Hepatocyte (in vitro differentiated cells): ENCODE data around the gene MINK1. TPM values are rescaled to one million over a fixed set of nuclear protein-coding genes. Genes with fewer than 3 reads are reported as not detected.

Experiments used
- DNase-seq: peaks from one replicate; pipeline ENCODE4 v3.0.0-alpha.2; 2016; ENCODE audit warnings: low spot score
- H2AFZ ChIP-seq: fragments of 200-600 bp; sonication (generic); 2 replicates; pipeline ENCODE4 v1.6.0; 2016; ENCODE audit warnings: antibody characterized with exemption, mild to moderate bottlenecking
- H3K27ac ChIP-seq: fragments of 200-600 bp; sonication (generic); 2 replicates; pipeline ENCODE4 v1.5.1; 2016; ENCODE audit warnings: mild to moderate bottlenecking
- H3K27me3 ChIP-seq: fragments of 200-600 bp; sonication (generic); 2 replicates; pipeline ENCODE4 v1.6.1; 2016
- H3K36me3 ChIP-seq: fragments of 200-600 bp; sonication (generic); replicated peaks from 2 replicates; pipeline ENCODE4 v1.5.1; 2016; ENCODE audit warnings: low read depth; ENCODE audit not compliant: insufficient read depth
- H3K4me1 ChIP-seq: fragments of 200-600 bp; sonication (generic); 2 replicates; pipeline ENCODE4 v1.5.1; 2016; ENCODE audit warnings: mild to moderate bottlenecking, moderate library complexity; ENCODE audit not compliant: insufficient read depth
- H3K4me2 ChIP-seq: fragments of 200-600 bp; sonication (generic); 2 replicates; pipeline ENCODE4 v1.6.0; 2016
- H3K4me3 ChIP-seq: fragments of 200-600 bp; sonication (generic); 2 replicates; pipeline ENCODE4 v1.5.1; 2016; ENCODE audit warnings: mild to moderate bottlenecking
- H3K79me2 ChIP-seq: fragments of 200-600 bp; sonication (generic); 2 replicates; pipeline ENCODE4 v1.6.0; 2017; ENCODE audit warnings: mild to moderate bottlenecking
- H3K9me2 ChIP-seq: fragments of 200-600 bp; sonication (generic); replicated peaks from 2 replicates; pipeline ENCODE4 v1.6.0; 2017; ENCODE audit warnings: mild to moderate bottlenecking; ENCODE audit not compliant: insufficient read depth
- H3K9me3 ChIP-seq: fragments of 200-600 bp; sonication (generic); 2 replicates; pipeline ENCODE4 v1.5.1; 2016; ENCODE audit warnings: low read depth, mild to moderate bottlenecking
- H4K20me1 ChIP-seq: fragments of 200-600 bp; sonication (generic); 2 replicates; pipeline ENCODE4 v1.6.0; 2016; ENCODE audit warnings: mild to moderate bottlenecking; ENCODE audit not compliant: insufficient read depth, poor library complexity, severe bottlenecking
- CTCF ChIP-seq: fragments of 200-600 bp; sonication (generic); IDR thresholded peaks from 2 replicates; pipeline ENCODE4 v1.5.1; 2016; ENCODE audit warnings: antibody characterized with exemption, mild to moderate bottlenecking; ENCODE audit not compliant: poor library complexity
- EZH2 ChIP-seq: fragments of 200-600 bp; sonication (generic); IDR thresholded peaks from 2 replicates; pipeline ENCODE4 v1.6.1; 2016; ENCODE audit warnings: antibody characterized with exemption, mild to moderate bottlenecking, borderline replicate concordance
- EZH2phosphoT487 ChIP-seq: fragments of 200-600 bp; sonication (generic); IDR thresholded peaks from one replicate; pipeline ENCODE4 v1.6.1; 2018; ENCODE audit warnings: antibody characterized with exemption, mild to moderate bottlenecking, low read depth, moderate library complexity; ENCODE audit not compliant: unreplicated experiment, severe bottlenecking
- WGBS: methylation state at CpG from one replicate; pipeline ENCODE4 v1.1.6; 2016; ENCODE audit warnings: low lambda C conversion rate; ENCODE audit errors: missing lambda C conversion rate; 5-methylcytosine and 5-hydroxymethylcytosine counted together
- polyA plus RNA-seq: library from polyadenylated mRNA; unstranded; fragments of >200 nt; fragmentation: Nextera tagmentation; extraction: Ambion mirVana; gene quantifications from 2 replicates; pipeline ENCODE4 v1.2.1, GENCODE V29; 2016
- total RNA-seq: library from RNA; depleted of rRNA; stranded (reverse); fragments of >200 nt; gene quantifications from 2 replicates; pipeline ENCODE4 v1.2.3, GENCODE V29; 2014

MINK1 gene
- total and polyA plus RNA-seq, 2 experiments from 2014 or later, result 39.7 to 45.3 TPM

GRCh38 chr17:4818276-4818675 is 14.9 kb upstream of the MINK1 start:
- no peaks in the 10 kb centered on the region for H3K9me2 ChIP-seq
- no peaks in the 10 kb centered on the region for H3K27me3 ChIP-seq
- no peak overlapping the region for H3K4me2 ChIP-seq
- no peaks in the 10 kb centered on the region for H3K36me3 ChIP-seq
- DNase-seq, result no peak
- TF ChIP-seq EZH2, result no peak
- no peak for TF ChIP-seq CTCF
- no peak for TF ChIP-seq EZH2phosphoT487
- no peaks in the 10 kb centered on the region for H3K9me3 ChIP-seq
- no peak overlapping the region for H3K4me3 ChIP-seq
- WGBS, result 86% methylated on average over 8 of the region's 12 CpGs
- no peak overlapping the region for H3K27ac ChIP-seq
- H3K79me2 ChIP-seq, result no peaks in the 10 kb centered on the region
- no peak overlapping the region for H2AFZ ChIP-seq
- no peaks in the 10 kb centered on the region for H3K4me1 ChIP-seq
- no peaks in the 10 kb centered on the region for H4K20me1 ChIP-seq

DNA sequence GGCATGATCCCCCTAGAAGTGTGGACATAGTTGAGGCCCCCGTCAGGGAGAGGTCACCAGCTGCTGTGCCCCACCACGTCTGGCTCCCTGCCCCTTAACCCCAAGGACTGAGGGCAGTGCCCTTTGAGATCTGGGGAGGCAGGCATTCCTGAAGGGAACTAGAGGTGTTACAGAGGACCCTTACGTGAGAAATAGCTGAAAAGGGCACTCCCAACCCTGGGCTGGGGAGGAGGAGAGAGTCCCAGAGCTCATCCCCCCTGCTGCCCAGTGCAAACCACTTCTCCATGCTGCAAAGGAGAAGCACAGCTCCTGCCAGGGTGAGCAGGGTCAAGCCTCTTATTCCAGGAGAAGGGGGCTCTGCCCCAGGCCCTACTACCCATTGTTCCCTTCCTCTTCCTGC is 10.3 kb upstream of the MINK1 start:
- 89% methylated on average over 2 of the region's 3 CpGs for WGBS
- no peak for DNase-seq
- no peaks in the 10 kb centered on the region for H4K20me1 ChIP-seq
- H3K4me1 ChIP-seq, result no peaks in the 10 kb centered on the region
- no peak overlapping the region for H3K4me3 ChIP-seq
- H3K27ac ChIP-seq, result no peak overlapping the region
- H3K9me3 ChIP-seq, result no peaks in the 10 kb centered on the region
- no peaks in the 10 kb centered on the region for H3K79me2 ChIP-seq
- no peak overlapping the region for H3K4me2 ChIP-seq
- H3K27me3 ChIP-seq, result no peaks in the 10 kb centered on the region
- no peak for TF ChIP-seq EZH2phosphoT487
- no peak for TF ChIP-seq EZH2
- no peak for TF ChIP-seq CTCF
- H3K36me3 ChIP-seq, result no peaks in the 10 kb centered on the region
- H2AFZ ChIP-seq, result no peak overlapping the region
- no peaks in the 10 kb centered on the region for H3K9me2 ChIP-seq

GRCh38 chr17:4823373-4824089 is 9.6 kb upstream of the MINK1 start:
- Histone ChIP-seq H3K4me3 (no peak overlapping the region), H3K36me3 (no peaks in the 10 kb centered on the region), H2AFZ (no peak overlapping the region), H3K9me3 (no peaks in the 10 kb centered on the region), H3K4me1 (no peaks in the 10 kb centered on the region), H3K4me2 (no peak overlapping the region), H3K27ac (no peak overlapping the region), H3K9me2 (no peaks in the 10 kb centered on the region), H3K27me3 (no peaks in the 10 kb centered on the region), H3K79me2 (no peaks in the 10 kb centered on the region), H4K20me1 (no peaks in the 10 kb centered on the region)
- TF ChIP-seq CTCF, result no peak
- TF ChIP-seq EZH2phosphoT487, result no peak
- TF ChIP-seq EZH2, result no peak
- no peak for DNase-seq
- 81% methylated on average over 12 of the region's 12 CpGs for WGBS
